Endothelial cell (in vitro differentiated cells): ENCODE measurements around the gene MOXD1. TPM values are rescaled to one million over a fixed set of nuclear protein-coding genes. Genes with fewer than 3 reads are reported as not detected.

Experiments
- DNase-seq: peaks from one replicate; pipeline ENCODE4 v3.0.0; 2021; ENCODE audit warnings: low spot score
- H3K27ac Mint-ChIP-seq: one replicate; pipeline ENCODE4 v1.8.0; 2021; ENCODE audit warnings: mixed read lengths, inconsistent platforms; ENCODE audit not compliant: unreplicated experiment
- H3K27me3 Mint-ChIP-seq: one replicate; pipeline ENCODE4 v1.8.0; 2021; ENCODE audit warnings: mild to moderate bottlenecking, moderate library complexity, mixed read lengths, inconsistent platforms; ENCODE audit not compliant: unreplicated experiment
- H3K36me3 Mint-ChIP-seq: one replicate; pipeline ENCODE4 v1.8.0; 2021; ENCODE audit warnings: mild to moderate bottlenecking, low read depth, mixed read lengths, inconsistent platforms; ENCODE audit not compliant: unreplicated experiment
- H3K4me1 Mint-ChIP-seq: one replicate; pipeline ENCODE4 v1.8.0; 2021; ENCODE audit warnings: mild to moderate bottlenecking, mixed read lengths, inconsistent platforms; ENCODE audit not compliant: unreplicated experiment
- H3K4me3 Mint-ChIP-seq: one replicate; pipeline ENCODE4 v1.8.0; 2021; ENCODE audit warnings: mild to moderate bottlenecking, mixed read lengths, inconsistent platforms; ENCODE audit not compliant: unreplicated experiment
- H3K9me3 Mint-ChIP-seq: one replicate; pipeline ENCODE4 v1.8.0; 2021; ENCODE audit warnings: mixed read lengths, inconsistent platforms; ENCODE audit not compliant: unreplicated experiment
- total RNA-seq: library from RNA; stranded (reverse); fragmentation: NEBNext Ultra II Directional; extraction: Animal tissue kit (Norgen Biotek cat#: 25700); gene quantifications from one replicate; pipeline ENCODE4 v1.2.1, GENCODE V29; 2021; ENCODE audit not compliant: unreplicated experiment
- TF ChIP-seq, protein P1 (sequence below): fragments of 200-600 bp; sonication (generic); IDR thresholded peaks from one replicate; pipeline ENCODE4 v1.5.0; 2021; ENCODE audit warnings: antibody characterized with exemption; ENCODE audit not compliant: unreplicated experiment

The MOXD1 gene
- total RNA-seq, 1 donor from 2014 or later, result 0.08 TPM

DNA sequence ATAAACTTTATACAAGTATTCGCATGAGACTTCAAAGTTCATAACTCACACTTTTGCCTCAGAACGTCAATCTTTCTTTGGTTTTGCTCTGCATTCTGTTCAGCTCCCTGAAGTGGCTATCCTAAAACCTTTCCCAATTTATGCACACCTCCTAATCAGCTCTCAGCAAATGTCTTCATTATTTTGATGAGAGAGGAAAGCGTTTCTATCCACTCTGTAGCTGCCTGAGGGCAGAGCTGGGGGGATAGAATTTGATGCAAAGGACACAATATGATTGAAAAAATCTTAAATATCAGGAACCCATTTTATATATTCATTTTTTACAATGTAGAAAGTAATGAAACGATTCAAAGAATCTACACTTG is 66.8 kb downstream of the MOXD1 start:
- H3K36me3 Mint-ChIP-seq, result no peaks in the 10 kb centered on the region
- no peaks in the 10 kb centered on the region for H3K27me3 Mint-ChIP-seq
- no peaks in the 10 kb centered on the region for H3K9me3 Mint-ChIP-seq
- H3K4me3 Mint-ChIP-seq, result no peak overlapping the region
- no peak for DNase-seq
- no peaks in the 10 kb centered on the region for H3K4me1 Mint-ChIP-seq
- TF ChIP-seq, protein P1, sequence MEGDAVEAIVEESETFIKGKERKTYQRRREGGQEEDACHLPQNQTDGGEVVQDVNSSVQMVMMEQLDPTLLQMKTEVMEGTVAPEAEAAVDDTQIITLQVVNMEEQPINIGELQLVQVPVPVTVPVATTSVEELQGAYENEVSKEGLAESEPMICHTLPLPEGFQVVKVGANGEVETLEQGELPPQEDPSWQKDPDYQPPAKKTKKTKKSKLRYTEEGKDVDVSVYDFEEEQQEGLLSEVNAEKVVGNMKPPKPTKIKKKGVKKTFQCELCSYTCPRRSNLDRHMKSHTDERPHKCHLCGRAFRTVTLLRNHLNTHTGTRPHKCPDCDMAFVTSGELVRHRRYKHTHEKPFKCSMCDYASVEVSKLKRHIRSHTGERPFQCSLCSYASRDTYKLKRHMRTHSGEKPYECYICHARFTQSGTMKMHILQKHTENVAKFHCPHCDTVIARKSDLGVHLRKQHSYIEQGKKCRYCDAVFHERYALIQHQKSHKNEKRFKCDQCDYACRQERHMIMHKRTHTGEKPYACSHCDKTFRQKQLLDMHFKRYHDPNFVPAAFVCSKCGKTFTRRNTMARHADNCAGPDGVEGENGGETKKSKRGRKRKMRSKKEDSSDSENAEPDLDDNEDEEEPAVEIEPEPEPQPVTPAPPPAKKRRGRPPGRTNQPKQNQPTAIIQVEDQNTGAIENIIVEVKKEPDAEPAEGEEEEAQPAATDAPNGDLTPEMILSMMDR, result no peak
- no peak overlapping the region for H3K27ac Mint-ChIP-seq

DNA sequence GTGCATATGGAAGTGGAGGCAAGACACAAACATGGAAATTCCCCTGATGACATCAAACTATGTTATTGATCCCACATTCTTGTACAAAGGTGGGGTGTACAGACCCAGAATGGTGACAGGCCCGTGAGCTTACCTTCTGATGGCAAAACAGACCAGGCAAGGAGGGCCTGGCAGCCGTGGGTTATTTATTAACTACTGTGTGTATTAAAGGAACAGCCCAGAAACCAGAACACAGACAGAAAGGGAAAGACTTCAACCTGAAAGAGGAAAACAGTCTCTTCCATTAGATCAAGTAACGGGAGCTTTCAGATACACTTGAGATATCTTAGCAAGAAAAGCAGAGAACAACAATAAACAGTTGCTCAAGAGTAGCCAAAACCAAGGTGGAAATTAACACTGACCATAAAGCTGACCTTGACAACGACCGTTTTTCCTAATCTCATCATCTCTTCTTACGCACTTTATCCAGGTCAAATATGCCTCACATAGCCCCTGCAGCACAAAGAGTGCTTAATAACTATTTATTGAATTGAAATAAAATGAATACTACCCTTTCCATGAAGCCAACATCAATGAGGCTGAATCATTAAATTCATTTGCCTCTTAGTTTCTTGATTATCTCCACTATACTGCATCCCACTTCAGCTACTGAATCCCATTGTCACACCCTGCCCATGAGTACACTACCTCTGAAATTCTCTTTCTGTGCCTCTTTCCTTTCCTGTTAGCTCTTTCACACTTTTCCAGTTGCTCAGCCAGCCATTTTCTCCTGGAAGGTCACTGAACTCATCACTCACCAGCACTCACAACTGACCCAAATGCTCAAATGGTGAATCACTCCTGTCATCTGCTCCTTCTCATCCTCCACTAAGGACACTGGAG is 67.4 kb downstream of the MOXD1 start:
- DNase-seq, result no peak
- Mint-ChIP-seq H3K4me1 (no peaks in the 10 kb centered on the region), H3K4me3 (no peak overlapping the region), H3K36me3 (no peaks in the 10 kb centered on the region), H3K27ac (no peak overlapping the region), H3K27me3 (no peaks in the 10 kb centered on the region), H3K9me3 (no peaks in the 10 kb centered on the region)
- TF ChIP-seq, protein P1, result no peak

DNA sequence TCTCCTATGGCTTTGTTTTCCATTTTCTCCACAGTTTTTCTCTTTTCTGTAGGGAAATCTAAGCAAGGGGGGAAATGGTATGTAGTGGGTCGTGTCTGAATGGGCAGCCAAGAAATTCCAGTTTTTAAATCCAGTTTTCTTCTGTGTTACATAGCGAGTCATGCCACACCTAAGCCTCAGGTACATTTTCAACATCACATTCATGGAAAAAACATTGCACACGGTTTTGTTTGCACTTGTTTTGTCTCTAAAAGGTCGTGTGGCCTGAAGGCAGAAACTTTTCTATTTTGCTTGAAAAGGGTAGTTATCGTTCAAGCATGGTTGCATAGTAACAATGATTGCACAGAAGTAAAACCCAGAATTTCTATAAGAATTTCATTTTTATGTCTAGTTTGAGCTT is 70.5 kb downstream of the MOXD1 start:
- no peaks in the 10 kb centered on the region for H3K4me1 Mint-ChIP-seq
- no peak overlapping the region for H3K27ac Mint-ChIP-seq
- H3K27me3 Mint-ChIP-seq, result no peaks in the 10 kb centered on the region
- TF ChIP-seq, protein P1, result no peak
- no peak overlapping the region for H3K4me3 Mint-ChIP-seq
- H3K9me3 Mint-ChIP-seq, result no peaks in the 10 kb centered on the region
- H3K36me3 Mint-ChIP-seq, result no peaks in the 10 kb centered on the region
- DNase-seq, result no peak

DNA sequence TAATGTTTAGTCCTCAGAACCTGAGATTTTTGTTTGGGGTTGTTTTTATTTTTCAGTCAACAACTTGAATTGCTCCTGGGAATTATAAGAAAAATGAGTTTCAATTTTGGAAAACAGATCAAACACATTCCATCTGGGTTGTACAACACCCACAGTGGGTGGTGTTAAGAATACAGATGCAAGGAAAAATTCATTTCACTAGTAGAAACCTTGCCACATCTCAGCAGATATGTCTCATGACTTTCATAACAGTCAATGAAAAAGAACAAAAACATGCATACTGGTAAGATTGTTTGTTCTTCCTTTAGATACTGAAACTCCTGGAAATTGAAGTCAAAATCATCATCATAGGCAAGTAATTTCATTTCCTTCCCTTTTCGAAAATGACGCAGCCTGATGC is 78.9 kb downstream of the MOXD1 start:
- no peaks in the 10 kb centered on the region for H3K36me3 Mint-ChIP-seq
- TF ChIP-seq, protein P1, result no peak
- no peak for DNase-seq
- no peak overlapping the region for H3K4me3 Mint-ChIP-seq
- no peaks in the 10 kb centered on the region for H3K4me1 Mint-ChIP-seq
- H3K27ac Mint-ChIP-seq, result no peak overlapping the region
- no peaks in the 10 kb centered on the region for H3K27me3 Mint-ChIP-seq
- no peaks in the 10 kb centered on the region for H3K9me3 Mint-ChIP-seq

DNA sequence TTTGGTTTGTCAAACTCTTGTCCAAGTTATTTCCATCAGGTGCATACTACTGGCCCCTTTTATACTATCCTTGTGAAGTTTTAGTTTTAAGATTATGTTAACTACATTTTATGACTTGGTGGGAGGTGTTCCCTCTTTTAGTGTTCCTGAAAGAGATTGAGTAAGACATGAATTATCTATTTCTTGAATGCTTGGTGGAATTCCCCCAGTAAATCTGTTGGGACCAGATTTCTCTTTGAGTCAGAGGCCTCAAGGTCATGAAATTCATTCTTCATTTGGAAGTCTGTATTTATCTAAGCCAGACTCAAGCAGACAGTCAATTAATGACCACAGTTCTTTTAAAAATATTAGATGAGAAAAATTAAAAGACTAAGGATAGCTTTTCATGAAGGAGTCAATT is 81.3 kb downstream of the MOXD1 start:
- DNase-seq, result no peak
- Mint-ChIP-seq H3K4me1 (no peaks in the 10 kb centered on the region), H3K27ac (no peak overlapping the region), H3K9me3 (no peaks in the 10 kb centered on the region), H3K4me3 (no peak overlapping the region), H3K27me3 (no peaks in the 10 kb centered on the region), H3K36me3 (no peaks in the 10 kb centered on the region)
- TF ChIP-seq, protein P1, result no peak
